Astrocyte of the spinal cord (primary cell): ENCODE measurements around the gene THSD7A.

Experiments
- DNase-seq: peaks from one replicate; pipeline ENCODE4 v3.0.0; 2011; ENCODE audit warnings: low read depth, low spot score
- H3K4me3 ChIP-seq: 2 replicates; pipeline ENCODE4 v1.5.1; 2011; ENCODE audit warnings: low read depth, mild to moderate bottlenecking, low read length, moderate library complexity
- in situ Hi-C: cut with HindIII; loops from 2 replicates; pipeline ENCODE4 v1.10.0; 2017; ENCODE audit warnings: low sequenced_read_pairs
- TF ChIP-seq, protein P1 (sequence below): IDR thresholded peaks from 2 replicates; pipeline ENCODE4 v1.5.1; 2012; ENCODE audit warnings: low read depth, mild to moderate bottlenecking, low read length, inconsistent platforms

THSD7A gene

DNA sequence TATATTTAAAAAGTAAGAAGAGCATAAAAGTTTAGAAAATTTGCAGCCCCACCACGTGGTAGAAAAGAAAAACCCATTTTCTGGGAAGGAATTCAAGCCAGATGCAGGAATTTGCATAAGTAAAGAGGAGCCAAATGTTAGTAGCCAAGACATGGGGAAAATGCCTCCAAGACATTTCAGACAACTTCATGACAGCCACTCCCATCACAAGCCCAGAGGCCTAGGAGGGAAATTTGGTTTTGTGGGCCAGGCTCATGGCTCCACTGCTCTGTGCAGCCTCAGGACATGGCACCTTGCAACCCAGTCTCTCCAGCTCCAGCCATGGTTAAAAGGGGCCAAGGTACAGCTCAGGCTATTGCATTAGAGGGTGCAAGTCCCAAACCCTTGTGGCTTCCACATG lies 411.9 kb downstream of the THSD7A start:
- in situ Hi-C loops, result no loop called here
- TF ChIP-seq, protein P1, sequence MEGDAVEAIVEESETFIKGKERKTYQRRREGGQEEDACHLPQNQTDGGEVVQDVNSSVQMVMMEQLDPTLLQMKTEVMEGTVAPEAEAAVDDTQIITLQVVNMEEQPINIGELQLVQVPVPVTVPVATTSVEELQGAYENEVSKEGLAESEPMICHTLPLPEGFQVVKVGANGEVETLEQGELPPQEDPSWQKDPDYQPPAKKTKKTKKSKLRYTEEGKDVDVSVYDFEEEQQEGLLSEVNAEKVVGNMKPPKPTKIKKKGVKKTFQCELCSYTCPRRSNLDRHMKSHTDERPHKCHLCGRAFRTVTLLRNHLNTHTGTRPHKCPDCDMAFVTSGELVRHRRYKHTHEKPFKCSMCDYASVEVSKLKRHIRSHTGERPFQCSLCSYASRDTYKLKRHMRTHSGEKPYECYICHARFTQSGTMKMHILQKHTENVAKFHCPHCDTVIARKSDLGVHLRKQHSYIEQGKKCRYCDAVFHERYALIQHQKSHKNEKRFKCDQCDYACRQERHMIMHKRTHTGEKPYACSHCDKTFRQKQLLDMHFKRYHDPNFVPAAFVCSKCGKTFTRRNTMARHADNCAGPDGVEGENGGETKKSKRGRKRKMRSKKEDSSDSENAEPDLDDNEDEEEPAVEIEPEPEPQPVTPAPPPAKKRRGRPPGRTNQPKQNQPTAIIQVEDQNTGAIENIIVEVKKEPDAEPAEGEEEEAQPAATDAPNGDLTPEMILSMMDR, result no peak
- no peak overlapping the region for H3K4me3 ChIP-seq
- no peak for DNase-seq

DNA sequence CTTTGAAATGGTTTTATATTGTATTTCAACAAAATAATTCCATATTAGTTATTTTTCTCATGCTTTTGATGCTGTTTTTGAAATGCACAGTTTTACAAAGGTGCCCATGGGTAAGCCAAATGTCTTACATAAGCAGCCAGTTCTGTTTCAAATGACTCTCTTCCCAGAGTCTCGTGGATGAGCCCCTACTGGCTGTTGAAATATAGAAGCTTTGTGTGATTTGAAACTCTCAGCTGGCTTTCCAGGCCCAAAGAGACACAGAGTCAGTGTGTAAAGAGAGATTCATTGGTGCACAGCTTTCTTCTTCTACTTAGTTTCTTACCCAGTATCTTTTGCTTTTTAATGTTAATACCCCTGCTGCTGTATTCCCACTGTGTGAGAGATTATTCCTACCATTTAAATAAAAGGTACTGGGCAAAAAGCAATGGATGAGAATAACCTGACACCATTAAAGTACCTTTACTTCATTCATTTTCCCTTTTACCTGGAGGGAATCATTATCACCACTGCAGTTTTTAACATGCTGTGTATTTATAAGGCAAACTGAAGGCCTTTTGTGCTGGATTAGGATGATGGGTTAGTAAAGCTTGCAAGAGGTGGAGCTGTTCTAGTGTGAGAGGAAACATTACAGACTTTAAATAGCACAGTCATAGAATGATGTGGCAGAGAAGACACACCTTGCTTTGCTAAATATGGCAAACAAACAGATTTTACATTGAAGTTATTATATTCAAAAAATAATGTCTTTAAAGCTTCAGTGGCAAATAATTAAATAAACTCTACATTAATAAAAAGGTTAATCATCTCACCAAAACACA lies 415.1 kb downstream of the THSD7A start:
- TF ChIP-seq, protein P1, result no peak
- in situ Hi-C loops, result no loop called here
- H3K4me3 ChIP-seq, result no peak overlapping the region
- no peak for DNase-seq

DNA sequence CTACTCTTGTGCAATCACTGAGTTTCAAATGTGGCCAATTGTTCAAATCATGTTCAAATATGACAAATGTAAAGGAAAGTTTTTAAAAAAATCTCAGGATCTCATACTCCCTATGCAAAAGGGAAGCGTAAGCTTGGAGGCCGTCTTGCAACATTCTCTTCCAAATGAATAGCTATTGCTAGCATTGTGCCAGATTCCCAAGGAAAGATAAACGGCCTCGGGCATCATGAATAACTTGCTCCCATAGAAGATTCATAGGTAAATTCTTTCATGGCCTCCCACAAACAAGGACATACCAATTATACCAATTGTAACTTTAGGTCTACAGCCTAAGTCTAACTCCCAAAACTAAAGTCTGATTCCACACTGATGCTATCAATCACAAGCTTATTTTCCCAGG lies 416.9 kb downstream of the THSD7A start:
- in situ Hi-C loops, result no loop called here
- TF ChIP-seq, protein P1, result no peak
- H3K4me3 ChIP-seq, result no peak overlapping the region
- DNase-seq, result no peak

DNA sequence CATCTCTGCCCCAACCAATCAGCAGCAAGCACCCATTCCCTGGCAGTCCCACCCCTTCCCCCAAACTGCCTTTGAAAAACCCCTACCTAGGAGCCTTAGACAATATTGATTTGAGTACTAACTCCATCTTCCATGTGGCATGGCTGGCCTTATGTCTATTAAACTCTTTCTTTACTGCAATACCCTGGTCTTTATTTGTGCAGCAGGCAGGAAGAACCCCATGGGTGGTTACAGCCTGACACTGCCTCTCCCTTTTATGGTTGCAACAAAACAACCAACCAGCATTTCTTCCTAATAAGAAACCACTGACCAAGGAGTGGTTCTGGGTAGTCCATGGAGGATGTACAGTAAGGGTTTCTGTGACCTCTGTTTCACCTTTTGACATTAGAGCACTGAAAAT lies 418.1 kb downstream of the THSD7A start:
- DNase-seq, result no peak
- H3K4me3 ChIP-seq, result no peak overlapping the region
- TF ChIP-seq, protein P1, result no peak
- in situ Hi-C loops, result no loop called here

DNA sequence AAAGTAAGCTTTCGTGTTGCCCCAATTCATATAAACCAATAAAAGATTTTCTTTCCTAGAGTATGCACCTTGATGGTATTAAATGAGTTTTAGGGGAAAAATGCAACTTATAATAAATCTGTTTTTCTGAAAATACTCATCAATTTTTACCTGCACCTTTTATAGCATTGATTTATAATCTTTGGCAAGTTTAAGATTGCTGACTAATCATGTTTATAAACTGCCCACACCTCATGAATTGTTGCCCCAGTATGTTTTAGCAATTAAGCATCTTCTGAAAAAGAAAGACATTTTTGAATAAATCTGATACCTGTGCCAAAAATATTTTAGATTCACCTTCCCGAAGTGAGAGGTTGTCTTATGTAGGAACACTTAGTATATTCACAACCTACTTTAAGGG lies 420.0 kb downstream of the THSD7A start:
- no peak for DNase-seq
- TF ChIP-seq, protein P1, result no peak
- no peak overlapping the region for H3K4me3 ChIP-seq
- in situ Hi-C loops, result no loop called here

DNA sequence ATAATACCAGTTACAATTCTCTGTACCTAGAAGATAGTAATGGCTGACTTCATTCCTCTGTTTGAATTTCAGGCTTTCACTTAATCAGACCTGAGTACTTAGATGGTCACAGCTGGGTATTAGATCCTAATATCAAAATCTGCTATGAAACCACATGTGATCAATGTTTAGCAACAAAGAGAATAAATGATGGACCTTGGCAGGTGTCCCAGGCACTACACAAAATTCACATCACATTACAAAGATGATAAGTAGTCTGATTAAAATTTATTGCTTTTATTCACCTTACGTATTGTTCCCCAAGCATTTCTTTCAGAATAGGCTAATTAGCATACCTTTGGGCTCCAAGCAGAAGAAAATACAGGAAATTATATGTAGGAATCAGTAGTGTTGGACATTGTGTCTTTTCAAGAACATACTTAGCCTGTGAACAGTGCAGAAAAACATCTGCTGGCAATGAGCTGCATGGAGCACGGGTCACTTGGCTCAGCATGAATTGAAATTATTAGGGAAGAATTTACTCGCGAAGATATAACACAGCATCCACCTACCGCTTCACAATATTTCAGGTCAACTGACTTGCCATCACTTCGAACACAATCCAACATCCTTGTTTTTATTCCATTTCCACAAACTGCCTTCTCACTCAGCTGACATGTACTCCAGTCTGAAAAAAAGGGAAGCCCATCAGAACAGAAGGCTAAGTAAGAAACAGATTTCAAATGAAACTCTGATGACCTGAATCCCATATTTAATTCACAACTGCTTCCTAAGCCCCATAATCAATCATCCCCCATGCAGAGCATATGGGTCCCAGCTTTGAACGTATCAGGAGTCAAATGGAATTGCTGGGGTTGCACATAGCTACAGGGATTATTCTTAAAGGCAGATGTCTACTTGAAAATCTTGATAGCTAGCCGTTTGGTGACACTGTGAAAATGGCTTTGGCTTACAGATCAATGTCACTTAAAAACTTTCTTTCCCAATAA lies 421.0 kb downstream of the THSD7A start:
- TF ChIP-seq, protein P1, result no peak
- no peak for DNase-seq
- in situ Hi-C loops, result no loop called here

More for the DNA sequence above, 421.0 kb downstream of the THSD7A start:
- no peak overlapping the region for H3K4me3 ChIP-seq
